HS-27A (cell line): ENCODE data around the gene GSTP1.

Source experiments
- DNase-seq: peaks from one replicate; pipeline ENCODE4 v3.0.0-alpha.2; 2012; ENCODE audit warnings: low read depth, missing footprints

GSTP1 gene

DNA sequence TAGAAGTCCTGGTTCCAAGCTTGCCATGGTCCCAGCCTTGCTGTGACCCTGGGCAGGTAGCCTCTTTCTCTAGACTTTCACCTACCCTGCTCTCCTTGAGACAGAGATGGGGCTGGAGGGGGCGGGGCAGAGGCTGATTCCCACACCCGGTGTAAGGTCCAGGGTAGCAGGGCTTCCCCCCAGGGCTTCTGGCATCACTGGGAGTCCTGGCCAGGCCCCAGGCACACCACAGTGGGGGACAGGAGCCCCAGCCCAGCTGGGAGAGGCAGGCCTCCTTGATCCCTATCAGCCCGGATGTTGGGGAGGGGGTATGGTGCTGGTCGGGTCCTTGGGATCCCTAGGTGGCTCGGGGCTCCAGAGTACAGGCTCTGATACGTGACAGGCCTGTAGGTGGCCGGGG is 47.8 kb downstream of the GSTP1 start:
- no peak for DNase-seq

GRCh38 chr11:67631853-67632174 is 48.2 kb downstream of the GSTP1 start:
- no peak for DNase-seq

GRCh38 chr11:67632175-67632981 is 48.8 kb downstream of the GSTP1 start:
- no peak for DNase-seq

DNA sequence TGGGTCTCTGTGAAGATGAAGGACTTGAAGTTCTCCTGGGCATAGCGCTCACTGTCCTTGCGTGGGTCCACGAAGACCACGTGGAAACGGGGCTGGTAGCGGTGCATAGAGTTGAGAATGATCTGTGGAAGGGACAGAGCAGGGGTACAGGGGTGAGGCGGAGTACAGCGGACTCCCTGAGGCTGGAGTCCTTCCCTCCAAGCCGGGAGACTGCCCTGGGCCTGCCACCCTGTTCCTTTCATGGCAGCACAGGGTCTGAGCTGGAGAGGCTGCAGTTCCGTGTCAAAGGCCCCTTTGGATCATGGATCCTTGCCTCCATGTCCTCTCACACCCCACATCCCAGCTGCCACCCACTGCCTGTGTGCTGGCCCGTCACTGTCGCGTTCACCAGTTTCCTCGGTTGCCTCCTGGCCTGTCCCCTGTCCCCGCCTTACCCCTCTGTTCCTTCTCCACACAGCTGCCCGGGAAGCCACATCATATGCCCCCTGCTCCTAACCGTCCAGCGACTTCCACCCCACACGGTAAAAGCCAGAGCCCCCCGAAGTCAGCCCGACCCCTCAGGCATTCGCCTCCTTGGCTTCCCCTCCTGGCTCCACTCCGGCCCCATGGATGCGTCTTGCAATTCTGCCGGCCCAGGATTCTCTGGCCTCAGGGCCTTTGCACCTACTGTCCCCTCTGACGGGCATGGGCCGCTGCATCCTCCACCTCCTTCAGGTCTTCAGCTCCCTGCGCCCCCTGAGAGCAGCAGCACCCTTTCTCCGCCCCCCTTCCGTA is 49.6 kb downstream of the GSTP1 start:
- DNase-seq: no peak

GRCh38 chr11:67633758-67634365 is 50.2 kb downstream of the GSTP1 start:
- DNase-seq: no peak

GRCh38 chr11:67634366-67635230 is 51.0 kb downstream of the GSTP1 start:
- no peak for DNase-seq

DNA sequence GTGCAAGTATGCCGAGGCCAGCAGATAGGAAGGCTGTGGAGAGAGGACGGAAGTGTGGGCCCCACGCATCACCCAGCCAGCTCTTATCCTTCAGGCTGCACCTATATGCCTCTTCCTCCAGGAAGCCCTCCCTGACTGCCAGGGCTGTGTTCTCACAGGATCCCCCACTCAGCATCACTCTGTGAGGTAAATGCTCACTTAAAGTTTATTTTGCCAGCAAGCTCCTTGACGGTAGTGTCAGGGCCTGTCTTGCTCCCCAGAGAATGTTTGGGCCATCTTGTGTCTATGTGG is 51.6 kb downstream of the GSTP1 start:
- DNase-seq: no peak
